Gastroesophageal sphincter (tissue), 4 donors: Measurements from ENCODE around the gene BABAM2. TPM values are rescaled to one million over a fixed set of nuclear protein-coding genes. Genes with fewer than 3 reads are reported as not detected.

Source experiments
- ATAC-seq: fragments of 150-250 bp; one replicate; pipeline ENCODE4 v1.9.1; 2016; ENCODE audit warnings: mild to moderate bottlenecking, moderate library complexity
- H3K27ac ChIP-seq, 4 donors: fragments of 200-600 bp; sonication (generic) in 3 of 4; 1 replicate in 3 of 4; 2 replicates in 1 of 4; pipeline ENCODE4 v1.5.1; 2016 to 2019
- H3K27me3 ChIP-seq: fragments of 200-600 bp; sonication (generic); one replicate; pipeline ENCODE4 v1.5.1; 2019
- H3K36me3 ChIP-seq, 2 donors: fragments of 200-600 bp; sonication (generic); one replicate each; pipeline ENCODE4 v1.5.1; 2019; ENCODE audit warnings: control low read depth in 1 of 2
- H3K4me1 ChIP-seq, 3 donors: fragments of 200-600 bp; sonication (generic); 1 replicate in 2 of 3; 2 replicates in 1 of 3; pipeline ENCODE4 v1.5.1; 2016 to 2019; ENCODE audit warnings: control low read depth in 2 of 3
- H3K4me3 ChIP-seq, 2 donors: fragments of 200-600 bp; sonication (generic); one replicate each; pipeline ENCODE4 v1.5.1; 2019; ENCODE audit warnings: mild to moderate bottlenecking in 1 of 2, moderate library complexity in 1 of 2
- H3K9me3 ChIP-seq, 3 donors: fragments of 200-600 bp; sonication (generic); one replicate each; pipeline ENCODE4 v1.5.1; 2017 to 2019; ENCODE audit warnings: control low read depth in 2 of 3
- CTCF ChIP-seq, 4 experiments: fragments of 200-600 bp in 2 of 4; fragments of 450-650 bp in 2 of 4; sonication (generic) in 1 of 4; IDR thresholded peaks; one replicate each; pipeline ENCODE4 v1.5.1; 2017 to 2019; ENCODE audit warnings: antibody characterized with exemption in 4 of 4, mild to moderate bottlenecking in 2 of 4, moderate library complexity in 2 of 4
- EP300 ChIP-seq: sonication (generic); formaldehyde crosslinking; IDR thresholded peaks from one replicate; pipeline ENCODE4 v1.6.1; 2017; ENCODE audit warnings: antibody characterized with exemption, mild to moderate bottlenecking
- POLR2A ChIP-seq, 2 donors: fragments of 450-650 bp; IDR thresholded peaks; one replicate each; pipeline ENCODE4 v1.6.1; 2017; ENCODE audit warnings: antibody characterized with exemption in 2 of 2, mild to moderate bottlenecking in 2 of 2, moderate library complexity in 1 of 2
- POLR2AphosphoS5 ChIP-seq: sonication (generic); formaldehyde crosslinking; IDR thresholded peaks from one replicate; pipeline ENCODE4 v1.6.1; 2017; ENCODE audit warnings: antibody characterized with exemption
- WGBS, 2 donors: methylation state at CpG; one replicate each; pipeline ENCODE4 v1.1.5; 2018; ENCODE audit warnings: low coverage in 1 of 2; 5-methylcytosine and 5-hydroxymethylcytosine counted together
- total RNA-seq, 4 donors: library from RNA; depleted of rRNA; stranded (reverse); fragments of >200 nt; gene quantifications; one replicate each; pipeline ENCODE4 v1.1.0, GENCODE V29; 2016

The BABAM2 gene
- total RNA-seq, 4 donors from 2014 or later: 28.5 to 43.6 (median 37.4) TPM

- Histone ChIP-seq H3K4me3 (no peak overlapping the region), H3K36me3 (peaks cover 0 to 10% of the 10 kb centered on the region in 2 donors), H3K4me1 (peaks cover 0 to 67% (median 8%) of the 10 kb centered on the region in 3 donors), H3K9me3 (no peaks in the 10 kb centered on the region), H3K27me3 (no peaks in the 10 kb centered on the region), H3K27ac (peak overlapping the region in 1 of 4 donors; percentile 6)
- TF ChIP-seq CTCF (IDR thresholded peaks at IDR 0.05) (no peak), POLR2AphosphoS5 (no peak), POLR2A (IDR thresholded peaks at IDR 0.05) (no peak), EP300 (no peak)
- no peak for ATAC-seq
- WGBS, 2 donors: 57 to 60% methylated on average over 7 to 10 of the region's 15 CpGs
Observed at GRCh38 chr2:28340312-28341202, 450.0 kb downstream of the BABAM2 start.

- 74 to 81% methylated on average over 8 to 13 of the region's 17 CpGs for WGBS, 2 donors
- Histone ChIP-seq H3K9me3 (no peaks in the 10 kb centered on the region), H3K4me1 (peaks cover 0 to 67% (median 8%) of the 10 kb centered on the region in 3 donors), H3K36me3 (peaks cover 0 to 10% of the 10 kb centered on the region in 2 donors), H3K27me3 (no peaks in the 10 kb centered on the region), H3K4me3 (no peak overlapping the region), H3K27ac (peak overlapping the region in 3 of 4 donors; percentile 59 to 75 (median 70))
- TF ChIP-seq POLR2AphosphoS5: peak; percentile 39
- TF ChIP-seq POLR2A (IDR thresholded peaks at IDR 0.05): no peak
- ATAC-seq: no peak
Observed at GRCh38 chr2:28341208-28341891, 450.8 kb downstream of the BABAM2 start.

- 30 to 43% methylated on average over 11 to 15 of the region's 15 CpGs for WGBS, 2 donors
Observed at GRCh38 chr2:28342081-28342967, 451.8 kb downstream of the BABAM2 start.

GRCh38 chr2:28343184-28343942, 452.8 kb downstream of the BABAM2 start:
- TF ChIP-seq CTCF (IDR thresholded peaks at IDR 0.05) (no peak), EP300 (no peak)
- no peaks in the 10 kb centered on the region for H3K27me3 ChIP-seq
- peak overlapping the region in 3 of 4 donors; percentile 59 to 75 (median 70) for H3K27ac ChIP-seq
- 78 to 81% methylated on average over 4 to 5 of the region's 5 CpGs for WGBS, 2 donors
- no peaks in the 10 kb centered on the region for H3K9me3 ChIP-seq
- H3K4me1 ChIP-seq: peaks cover 0 to 69% (median 8%) of the 10 kb centered on the region in 3 donors
- no peak for ATAC-seq
- H3K36me3 ChIP-seq: peaks cover 0 to 10% of the 10 kb centered on the region in 2 donors
- no peak overlapping the region for H3K4me3 ChIP-seq

More at GRCh38 chr2:28342081-28342967, 451.8 kb downstream of the BABAM2 start:
- Histone ChIP-seq H3K9me3 (no peaks in the 10 kb centered on the region), H3K4me1 (peaks cover 0 to 70% (median 8%) of the 10 kb centered on the region in 3 donors), H3K4me3 (peak overlapping the region in 1 of 2 donors; percentile 5), H3K36me3 (peaks cover 0 to 10% of the 10 kb centered on the region in 2 donors), H3K27me3 (no peaks in the 10 kb centered on the region), H3K27ac (peak overlapping the region; percentile 44 to 75 (median 64))
- peak; percentile 60 for ATAC-seq
- no peak for TF ChIP-seq POLR2A (IDR thresholded peaks at IDR 0.05)
- TF ChIP-seq EP300: no peak
- peak; percentile 92 for TF ChIP-seq POLR2AphosphoS5

- 78 to 92% methylated on average over 10 to 12 of the region's 20 CpGs for WGBS, 2 donors
- TF ChIP-seq EP300 (no peak), POLR2A (IDR thresholded peaks at IDR 0.05) (no peak), POLR2AphosphoS5 (no peak), CTCF (IDR thresholded peaks at IDR 0.05) (no peak)
- ATAC-seq: no peak
- Histone ChIP-seq H3K27ac (no peak overlapping the region), H3K9me3 (no peaks in the 10 kb centered on the region), H3K4me3 (no peak overlapping the region), H3K27me3 (no peaks in the 10 kb centered on the region), H3K4me1 (peaks cover 0 to 62% (median 8%) of the 10 kb centered on the region in 3 donors), H3K36me3 (peaks cover 0 to 3% of the 10 kb centered on the region in 2 donors)
Observed at GRCh38 chr2:28343971-28344715, 453.6 kb downstream of the BABAM2 start.
